ENCODE measurements around the gene WFDC12.

Gene WFDC12

DNA sequence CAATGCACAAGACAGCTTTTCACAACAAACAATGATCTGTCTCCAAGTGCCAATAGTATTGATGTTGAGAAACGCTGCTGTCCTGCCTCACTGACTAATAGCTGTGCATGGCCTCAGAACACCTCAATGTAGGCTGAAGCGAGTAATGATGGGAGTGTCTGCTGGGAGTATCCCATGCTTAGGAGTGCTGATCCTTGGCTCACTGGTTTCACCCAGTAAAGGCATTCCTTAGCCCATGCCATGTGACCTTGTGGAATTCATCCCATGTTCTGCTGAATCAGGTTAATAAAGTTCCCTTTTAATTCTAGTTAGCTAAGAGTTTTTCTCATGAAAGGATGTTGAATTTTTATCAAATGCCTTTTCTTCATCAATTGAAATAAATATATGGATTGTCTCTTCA, 3.8 kb upstream of the WFDC12 start:
- H3K4me1 Mint-ChIP-seq, result no peaks in the 10 kb centered on the region
- H3K9me3 Mint-ChIP-seq, result no peaks in the 10 kb centered on the region
- no peaks in the 10 kb centered on the region for H3K36me3 Mint-ChIP-seq
- H3K27me3 Mint-ChIP-seq, result peaks cover 27% of the 10 kb centered on the region
- no peak overlapping the region for H3K4me3 Mint-ChIP-seq
- no peak overlapping the region for H3K27ac Mint-ChIP-seq

DNA sequence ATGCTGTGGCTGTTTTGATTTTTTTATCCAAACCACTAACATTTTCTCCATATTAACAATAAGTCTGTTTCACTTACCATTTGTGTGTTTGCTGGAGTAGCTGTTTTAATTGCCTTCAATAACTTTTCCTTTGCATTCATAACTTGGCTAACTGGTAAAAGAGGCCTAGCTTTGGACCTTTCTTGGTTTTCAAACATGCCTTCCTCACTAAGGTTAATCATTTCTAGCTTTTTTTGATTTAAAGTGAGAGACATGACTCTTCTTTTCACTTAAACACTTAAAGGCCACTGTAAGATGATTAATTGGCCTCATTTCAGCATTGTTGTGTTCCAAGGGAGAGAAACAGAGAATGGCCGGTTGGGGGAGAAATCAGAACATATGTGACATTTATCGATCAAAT, 2.9 kb downstream of the WFDC12 start:
- H3K36me3 Mint-ChIP-seq, result no peaks in the 10 kb centered on the region
- no peak overlapping the region for H3K4me3 Mint-ChIP-seq
- no peak overlapping the region for H3K27ac Mint-ChIP-seq
- peaks cover 8% of the 10 kb centered on the region for H3K27me3 Mint-ChIP-seq
- no peaks in the 10 kb centered on the region for H3K9me3 Mint-ChIP-seq
- no peaks in the 10 kb centered on the region for H3K4me1 Mint-ChIP-seq

DNA sequence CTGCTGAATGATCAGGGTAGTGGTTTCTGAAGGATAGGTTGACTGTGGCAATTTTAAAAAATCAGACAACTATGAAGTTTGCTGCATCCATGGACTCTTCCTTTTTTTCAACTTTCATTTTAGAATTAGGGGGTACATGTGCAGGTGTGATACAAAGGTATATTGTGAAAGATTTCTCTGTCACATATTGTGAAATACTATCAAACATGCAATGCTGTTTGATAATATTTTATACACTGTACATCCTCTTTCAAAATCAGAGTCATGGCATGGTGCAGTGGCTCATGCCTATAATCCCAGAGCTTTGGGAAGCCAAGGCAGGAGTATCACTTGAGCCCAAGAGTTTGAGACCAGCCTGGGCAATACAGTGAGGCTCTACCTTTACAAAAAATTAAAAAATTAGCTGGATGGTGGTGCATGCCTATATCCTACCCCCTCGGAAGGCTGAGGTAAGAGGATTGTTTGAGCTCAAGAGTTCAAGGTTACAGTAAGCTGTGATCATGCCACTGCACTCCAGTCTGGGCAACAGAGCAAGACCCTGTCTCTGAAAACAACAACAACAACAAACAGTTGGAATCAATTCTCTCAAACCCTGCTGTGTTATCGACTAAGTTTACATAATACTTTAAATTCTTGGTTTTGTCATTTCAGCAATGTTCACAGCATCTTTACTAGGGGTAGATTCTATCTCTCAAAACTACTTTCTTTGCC, 4.6 kb downstream of the WFDC12 start:
- Mint-ChIP-seq H3K4me1 (no peaks in the 10 kb centered on the region), H3K9me3 (no peaks in the 10 kb centered on the region), H3K36me3 (no peaks in the 10 kb centered on the region), H3K27me3 (peaks cover 4% of the 10 kb centered on the region), H3K4me3 (no peak overlapping the region), H3K27ac (no peak overlapping the region)

DNA sequence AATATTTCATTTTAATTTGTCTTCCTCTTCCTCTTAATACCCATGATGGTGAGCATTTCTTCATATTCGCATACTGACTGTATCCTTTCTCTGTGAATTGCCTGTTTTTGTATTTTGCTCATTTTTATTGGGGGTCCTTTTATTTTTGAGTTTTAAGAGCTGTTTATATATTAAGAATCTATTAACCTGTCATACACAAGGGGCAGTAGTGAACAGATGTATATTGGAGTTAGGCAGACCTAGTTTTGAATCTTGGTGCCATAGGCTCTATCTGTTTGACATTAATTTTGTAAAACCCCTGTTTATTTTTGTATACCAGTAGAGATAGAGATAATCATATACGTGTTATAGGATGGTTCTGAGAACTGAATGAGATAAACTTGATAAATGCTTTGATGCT, 6.2 kb downstream of the WFDC12 start:
- H3K27ac Mint-ChIP-seq, result no peak overlapping the region
- no peaks in the 10 kb centered on the region for H3K36me3 Mint-ChIP-seq
- H3K4me1 Mint-ChIP-seq, result no peaks in the 10 kb centered on the region
- H3K4me3 Mint-ChIP-seq, result no peak overlapping the region
- H3K27me3 Mint-ChIP-seq, result peaks cover 4% of the 10 kb centered on the region
- no peaks in the 10 kb centered on the region for H3K9me3 Mint-ChIP-seq

DNA sequence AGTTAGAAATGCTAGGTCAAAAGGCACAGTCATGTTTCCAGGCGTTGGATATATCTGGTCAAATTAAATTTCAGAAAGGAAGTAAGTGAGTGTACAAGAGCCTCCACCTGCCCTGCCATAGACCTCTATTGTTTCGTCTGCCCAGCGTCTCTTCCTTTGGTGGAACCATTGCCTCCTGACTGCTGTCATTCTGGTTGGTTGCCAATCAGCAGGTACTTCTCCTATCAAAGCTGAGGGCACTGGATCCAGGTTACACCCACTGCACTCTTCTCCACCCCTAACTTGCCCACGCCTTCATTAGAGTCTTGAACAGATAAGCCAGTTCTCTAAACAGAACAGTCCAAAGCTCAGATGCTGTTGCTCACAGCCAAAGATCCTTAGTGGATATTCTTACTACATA, 6.7 kb downstream of the WFDC12 start:
- Mint-ChIP-seq H3K27ac (no peak overlapping the region), H3K4me3 (no peak overlapping the region), H3K27me3 (peaks cover 4% of the 10 kb centered on the region), H3K9me3 (no peaks in the 10 kb centered on the region), H3K4me1 (no peaks in the 10 kb centered on the region), H3K36me3 (no peaks in the 10 kb centered on the region)

DNA sequence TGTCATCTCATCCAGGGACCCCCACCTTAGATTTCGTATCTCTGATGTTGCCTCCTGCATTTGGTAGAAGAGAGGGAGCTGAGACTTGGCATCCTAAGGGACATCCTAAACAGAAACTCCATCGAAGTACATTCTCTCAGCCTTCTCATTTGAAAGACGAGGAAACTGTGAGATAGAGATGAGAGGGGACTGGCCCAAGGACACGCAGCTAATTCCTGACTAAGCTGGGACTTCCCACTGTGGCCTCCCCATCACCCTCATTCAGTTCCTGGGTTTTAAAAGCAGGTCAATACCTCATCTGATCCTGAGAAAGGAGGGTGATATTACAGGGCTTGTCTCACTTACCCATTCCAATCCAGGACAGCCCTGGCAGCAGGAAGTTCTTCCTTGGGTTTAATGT, 8.4 kb downstream of the WFDC12 start:
- Mint-ChIP-seq H3K27ac (no peak overlapping the region), H3K4me3 (no peak overlapping the region), H3K4me1 (no peaks in the 10 kb centered on the region), H3K9me3 (no peaks in the 10 kb centered on the region), H3K36me3 (no peaks in the 10 kb centered on the region), H3K27me3 (peaks cover 2% of the 10 kb centered on the region)

DNA sequence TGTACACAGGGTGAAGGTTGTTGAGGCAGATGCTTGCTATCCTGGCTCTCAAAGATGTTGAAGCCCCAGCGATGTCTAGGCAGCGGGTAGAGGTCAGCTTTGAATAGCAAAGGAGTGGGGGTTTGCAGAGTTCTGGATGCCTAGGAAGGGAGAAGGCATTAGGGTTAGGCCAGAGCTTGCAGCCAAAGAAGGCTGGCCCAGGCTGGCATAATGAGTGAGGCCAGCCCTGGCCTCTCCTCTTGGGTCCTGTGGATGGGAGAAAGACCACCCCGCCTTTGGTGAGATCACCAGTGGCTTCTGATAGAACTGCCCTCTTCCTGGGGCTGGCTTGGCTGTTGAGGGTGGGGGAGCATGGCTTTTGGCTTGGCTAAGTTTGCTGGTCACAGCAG, 8.9 kb downstream of the WFDC12 start:
- peaks cover 2% of the 10 kb centered on the region for H3K27me3 Mint-ChIP-seq

DNA sequence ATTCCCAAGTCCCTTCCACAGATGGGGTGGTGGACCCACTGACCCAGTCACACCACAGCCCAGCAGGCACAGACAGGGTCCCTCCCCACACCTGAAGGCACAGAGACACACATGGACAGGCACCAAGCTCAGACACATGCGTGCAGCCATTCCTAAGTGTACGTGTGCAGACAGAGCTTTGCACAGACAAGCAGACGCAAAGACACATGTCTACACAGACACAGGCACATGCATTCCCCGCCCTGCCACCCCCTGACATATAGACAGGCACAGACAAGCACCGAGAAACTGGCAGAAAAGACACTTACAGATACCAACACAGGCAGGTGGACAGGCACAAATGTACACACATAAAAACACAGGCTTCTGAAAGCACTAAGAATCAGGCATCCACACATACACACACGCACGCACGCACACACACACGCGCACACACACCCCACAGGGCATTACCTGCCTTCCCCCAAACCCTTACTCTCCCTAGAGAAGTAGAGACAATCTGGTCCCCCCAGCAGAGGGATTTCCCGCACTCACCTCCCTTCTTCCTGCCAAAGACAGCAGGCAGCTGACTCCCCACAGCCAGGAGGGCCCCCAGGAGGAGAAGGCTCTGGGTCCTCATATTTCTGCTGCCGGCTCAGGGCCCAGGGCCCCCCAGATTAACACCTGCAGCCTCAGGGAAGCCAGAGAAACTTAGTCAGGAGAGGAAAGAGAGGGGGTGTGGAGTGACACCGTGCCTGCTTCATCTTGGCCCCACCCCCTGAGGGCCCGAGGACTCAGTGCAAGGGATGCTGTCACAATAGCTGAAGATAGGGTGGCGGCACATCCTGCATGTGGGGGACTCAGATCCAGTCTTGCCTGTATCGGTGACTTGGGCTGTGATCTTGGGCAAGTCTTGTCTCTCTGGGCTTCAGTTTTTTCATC, 9.5 kb downstream of the WFDC12 start, which contains the start of gene WFDC5:
WFDC5 (minus strand) TSS at position 710 of the 921 bp plus-strand sequence; CDS start at position 619, 91 bp downstream.
- no peaks in the 10 kb centered on the region for H3K4me1 Mint-ChIP-seq
- H3K9me3 Mint-ChIP-seq, result no peaks in the 10 kb centered on the region
- H3K4me3 Mint-ChIP-seq, result no peak within 1 kb of the TSS

More for the DNA sequence above, 8.9 kb downstream of the WFDC12 start:
- H3K27ac Mint-ChIP-seq, result no peak overlapping the region
- no peaks in the 10 kb centered on the region for H3K9me3 Mint-ChIP-seq
- no peaks in the 10 kb centered on the region for H3K4me1 Mint-ChIP-seq
- no peak overlapping the region for H3K4me3 Mint-ChIP-seq
- H3K36me3 Mint-ChIP-seq, result no peaks in the 10 kb centered on the region

DNA sequence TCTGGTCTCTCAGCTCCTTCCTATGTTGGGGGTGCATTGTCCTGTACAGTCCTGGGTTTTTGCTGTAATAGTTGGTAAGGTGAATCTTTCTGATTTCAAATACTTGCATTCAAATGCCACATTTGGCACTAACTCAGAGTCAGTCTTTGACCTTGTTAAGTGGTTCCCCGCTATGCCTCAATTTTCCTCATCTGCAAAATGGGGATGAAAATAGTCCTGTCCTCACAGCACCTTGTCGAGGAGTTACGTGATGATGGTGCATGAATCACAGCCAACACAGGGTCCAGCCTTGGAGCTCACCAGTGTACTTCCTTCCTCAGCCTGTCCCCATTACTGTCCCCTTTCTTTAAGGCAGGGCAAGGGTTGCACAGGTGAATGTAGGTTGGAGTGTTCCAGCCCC, 10.4 kb downstream of the WFDC12 start:
- H3K4me1 Mint-ChIP-seq, result no peaks in the 10 kb centered on the region
- H3K4me3 Mint-ChIP-seq, result no peak overlapping the region
- H3K27ac Mint-ChIP-seq, result no peak overlapping the region
- H3K27me3 Mint-ChIP-seq, result peaks cover 4% of the 10 kb centered on the region
- H3K36me3 Mint-ChIP-seq, result no peaks in the 10 kb centered on the region
- no peaks in the 10 kb centered on the region for H3K9me3 Mint-ChIP-seq

More for the DNA sequence above, 9.5 kb downstream of the WFDC12 start, which contains the start of gene WFDC5:
- Mint-ChIP-seq H3K27me3 (peaks cover 2% of the 10 kb centered on the region), H3K27ac (no peak within 1 kb of the TSS), H3K36me3 (no peaks in the 10 kb centered on the region)

DNA sequence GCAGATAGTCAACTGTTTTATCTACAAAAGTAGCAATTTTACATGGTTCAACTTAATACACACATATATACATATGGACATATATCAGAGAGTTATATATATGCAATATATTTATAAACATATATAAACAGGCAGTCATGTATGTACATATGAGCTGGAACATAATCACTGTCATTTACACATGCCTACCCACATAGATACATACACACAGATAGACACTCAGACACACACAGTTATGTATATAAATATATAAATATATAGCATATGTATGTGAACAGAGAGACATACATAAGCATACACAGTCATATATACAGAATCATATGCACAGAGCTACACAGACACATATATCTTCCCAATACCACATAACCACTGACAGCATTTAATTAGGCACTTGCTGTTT, 11.5 kb downstream of the WFDC12 start:
- Mint-ChIP-seq H3K36me3 (no peaks in the 10 kb centered on the region), H3K9me3 (no peaks in the 10 kb centered on the region), H3K4me3 (no peak overlapping the region), H3K27ac (no peak overlapping the region), H3K27me3 (peaks cover 1% of the 10 kb centered on the region), H3K4me1 (no peaks in the 10 kb centered on the region)

DNA sequence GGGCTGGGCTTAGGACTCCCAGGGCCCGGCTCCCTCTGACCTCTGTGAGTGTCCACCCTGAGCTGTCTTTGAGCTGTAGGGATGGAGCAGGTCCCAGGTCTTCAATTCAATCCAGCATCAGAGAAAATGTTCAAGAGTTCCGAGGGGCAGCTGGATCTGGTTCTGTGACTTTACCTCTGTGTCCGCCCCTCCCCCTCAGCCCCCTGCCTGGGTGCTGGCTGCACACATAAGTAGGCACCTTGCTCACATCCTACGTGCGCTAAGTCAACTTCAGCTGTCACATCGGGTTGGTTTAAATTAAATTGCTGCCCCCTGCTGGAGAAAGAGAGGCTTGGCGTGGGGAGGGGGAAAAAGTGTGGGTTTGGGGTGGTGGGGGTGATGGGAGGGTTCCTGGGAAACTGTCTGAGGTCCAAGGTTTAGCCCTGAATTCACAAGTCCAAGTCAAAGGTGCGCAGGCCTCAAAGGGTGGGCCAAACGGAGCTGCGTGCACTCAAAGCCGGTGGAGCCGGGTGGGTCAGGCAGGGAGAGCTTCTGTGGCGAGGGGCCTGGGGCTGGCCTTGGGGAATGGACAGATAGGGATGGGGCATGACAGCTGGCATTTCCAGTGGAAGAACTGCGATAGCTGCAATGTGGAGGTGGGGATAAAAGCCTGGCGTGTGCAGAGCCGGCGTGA, 12.3 kb downstream of the WFDC12 start:
- Mint-ChIP-seq H3K4me1 (no peaks in the 10 kb centered on the region), H3K9me3 (no peaks in the 10 kb centered on the region), H3K27ac (no peak overlapping the region), H3K36me3 (no peaks in the 10 kb centered on the region), H3K27me3 (peaks cover 1% of the 10 kb centered on the region), H3K4me3 (no peak overlapping the region)

DNA sequence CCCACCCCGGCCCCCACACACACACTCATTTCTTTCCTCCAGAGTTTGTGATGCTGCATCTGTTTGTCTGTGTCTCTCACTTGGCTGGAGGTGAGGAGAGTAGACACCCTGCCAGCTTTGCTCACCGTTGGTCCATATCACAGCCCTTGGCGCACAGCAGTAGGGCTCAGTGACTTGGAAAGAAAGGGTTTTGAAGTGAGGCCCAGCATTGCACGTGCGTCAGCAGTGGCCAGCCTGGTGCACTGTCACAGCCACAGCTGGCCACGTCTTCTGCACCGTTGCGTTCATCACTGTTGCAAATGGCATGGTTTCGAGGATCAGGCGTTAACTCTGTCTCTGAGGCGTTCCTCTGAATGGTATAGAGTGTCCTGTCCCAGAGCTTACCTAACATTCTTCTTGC, 13.0 kb downstream of the WFDC12 start:
- Mint-ChIP-seq H3K9me3 (no peaks in the 10 kb centered on the region), H3K27me3 (peaks cover 1% of the 10 kb centered on the region), H3K36me3 (no peaks in the 10 kb centered on the region), H3K4me3 (no peak overlapping the region), H3K27ac (no peak overlapping the region), H3K4me1 (no peaks in the 10 kb centered on the region)

DNA sequence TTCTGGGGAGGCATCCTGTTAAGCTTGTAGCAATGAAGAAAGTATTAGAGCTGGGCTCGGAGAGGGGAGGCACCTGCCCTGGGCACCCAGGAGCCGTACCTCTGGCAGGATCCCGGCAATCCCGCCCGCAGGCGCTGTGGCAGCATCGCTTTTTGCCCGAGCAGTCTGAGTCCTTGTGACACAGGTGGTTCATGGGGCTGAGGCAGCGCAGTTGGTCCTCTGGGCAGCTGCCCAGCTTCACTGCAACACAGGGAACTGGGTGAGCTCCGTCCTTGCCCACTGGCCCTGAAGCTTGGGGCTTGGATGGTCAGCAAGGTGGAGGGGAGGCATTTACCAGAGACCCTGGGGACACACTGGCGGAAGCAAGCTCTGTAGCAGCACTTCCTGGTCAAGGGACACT, 14.0 kb downstream of the WFDC12 start:
- H3K4me1 Mint-ChIP-seq, result no peaks in the 10 kb centered on the region
- H3K9me3 Mint-ChIP-seq, result no peaks in the 10 kb centered on the region
- H3K4me3 Mint-ChIP-seq, result no peak overlapping the region
- no peak overlapping the region for H3K27ac Mint-ChIP-seq
- H3K27me3 Mint-ChIP-seq, result peaks cover 1% of the 10 kb centered on the region
- H3K36me3 Mint-ChIP-seq, result no peaks in the 10 kb centered on the region

DNA sequence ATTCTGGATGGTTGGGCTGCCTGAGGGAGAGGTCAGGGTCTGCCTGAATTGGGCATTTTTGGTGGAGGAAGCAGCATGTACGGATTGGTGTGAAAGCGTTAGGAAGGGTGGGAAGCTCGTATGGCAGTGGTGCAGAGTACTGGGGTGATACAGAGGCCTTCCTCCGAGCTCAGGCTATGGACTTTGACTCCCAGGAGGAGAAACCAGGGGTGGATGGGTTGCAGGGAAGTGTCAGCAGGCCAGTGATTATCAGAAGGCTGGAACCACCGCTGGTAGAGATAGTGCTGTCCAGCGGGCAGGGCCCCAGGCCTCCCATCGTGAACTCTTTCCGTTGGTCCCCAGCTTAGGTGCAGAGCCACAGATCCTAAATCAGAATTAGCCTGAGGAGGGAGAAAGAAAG, 14.6 kb downstream of the WFDC12 start:
- Mint-ChIP-seq H3K9me3 (no peaks in the 10 kb centered on the region), H3K4me3 (no peak overlapping the region), H3K36me3 (no peaks in the 10 kb centered on the region), H3K4me1 (no peaks in the 10 kb centered on the region), H3K27me3 (peaks cover 1% of the 10 kb centered on the region), H3K27ac (no peak overlapping the region)

DNA sequence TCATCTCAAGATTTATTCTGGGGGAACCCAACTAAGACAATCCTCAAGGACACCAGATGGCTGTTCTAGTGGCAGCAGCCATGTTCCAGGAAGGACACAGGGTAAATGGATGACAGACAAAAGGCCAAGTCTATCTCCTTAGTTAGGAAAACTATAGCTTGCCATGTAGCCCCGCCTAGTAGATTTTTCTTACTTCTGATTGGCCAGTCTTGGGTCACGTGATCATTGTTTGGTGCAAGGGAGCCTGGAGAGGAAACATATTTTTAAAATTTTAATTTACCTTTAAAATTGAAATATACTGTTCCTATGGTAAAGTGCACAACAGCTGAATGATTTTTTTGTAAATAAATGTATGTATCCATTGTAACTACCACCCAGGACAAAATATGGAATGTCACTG, 18.9 kb downstream of the WFDC12 start:
- Mint-ChIP-seq H3K27me3 (peaks cover 13% of the 10 kb centered on the region), H3K4me3 (no peak overlapping the region), H3K9me3 (no peaks in the 10 kb centered on the region), H3K36me3 (no peaks in the 10 kb centered on the region), H3K27ac (no peak overlapping the region), H3K4me1 (peaks cover 3% of the 10 kb centered on the region)

DNA sequence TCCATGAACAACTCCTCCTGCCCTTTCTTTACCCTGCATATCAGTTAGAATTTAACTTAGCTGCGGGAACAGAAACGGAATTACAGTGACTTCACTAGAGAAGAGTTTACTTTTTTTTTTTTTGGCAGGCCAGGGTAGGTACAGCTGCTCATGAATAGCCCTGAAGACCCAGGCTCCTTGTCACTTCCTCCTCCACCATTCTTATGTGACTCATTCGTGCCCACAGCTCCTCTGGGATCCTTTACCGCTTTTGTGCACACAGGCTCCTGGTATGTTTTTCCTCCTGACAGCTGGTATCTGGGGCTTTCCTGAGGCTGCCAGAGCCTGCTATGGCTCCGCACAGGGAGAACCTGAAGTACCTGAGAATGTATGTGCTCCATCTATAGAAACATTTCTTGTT, 19.5 kb downstream of the WFDC12 start:
- H3K4me1 Mint-ChIP-seq, result peaks cover 3% of the 10 kb centered on the region
- H3K4me3 Mint-ChIP-seq, result no peak overlapping the region
- H3K36me3 Mint-ChIP-seq, result no peaks in the 10 kb centered on the region
- no peak overlapping the region for H3K27ac Mint-ChIP-seq
- H3K27me3 Mint-ChIP-seq, result peaks cover 18% of the 10 kb centered on the region
- H3K9me3 Mint-ChIP-seq, result no peaks in the 10 kb centered on the region
